SK-N-SH treated with all-trans-retinoic acid at 6 μM for 48 hours (cell line): ENCODE results near the gene APOA4.

Experiments
- ATAC-seq: fragments of 200-7000 bp; cut with Tn5 transposase; 3 replicates; pipeline ENCODE4 v1.9.1; 2020; ENCODE audit warnings: mild to moderate bottlenecking, moderate library complexity
- ARNTL ChIP-seq: fragments of 450-650 bp; formaldehyde crosslinking; IDR thresholded peaks from 2 replicates; pipeline ENCODE4 v1.5.0; 2020; ENCODE audit warnings: low read depth, mild to moderate bottlenecking, moderate library complexity, borderline replicate concordance
- CSDC2 ChIP-seq: fragments of 250-450 bp; sonication (Bioruptor Pico); IDR thresholded peaks from 2 replicates; pipeline ENCODE4 v1.5.0; 2020; ENCODE audit warnings: mild to moderate bottlenecking, moderate library complexity
- ESRRG ChIP-seq: fragments of 250-450 bp; sonication (Bioruptor Pico); IDR thresholded peaks from 2 replicates; pipeline ENCODE4 v1.6.1; 2021; ENCODE audit warnings: mild to moderate bottlenecking
- GLIS3 ChIP-seq: fragments of 250-450 bp; sonication (Bioruptor Pico); IDR thresholded peaks from 2 replicates; pipeline ENCODE4 v1.5.0; 2020; ENCODE audit warnings: mild to moderate bottlenecking, moderate library complexity
- ISL1 ChIP-seq: fragments of 250-450 bp; sonication (Bioruptor Pico); IDR thresholded peaks from 2 replicates; pipeline ENCODE4 v2.1.2; 2022; ENCODE audit warnings: mild to moderate bottlenecking, moderate library complexity
- PATZ1 ChIP-seq: fragments of 250-450 bp; sonication (Bioruptor Pico); IDR thresholded peaks from 2 replicates; pipeline ENCODE4 v1.8.0; 2020; ENCODE audit warnings: mild to moderate bottlenecking, moderate library complexity, borderline replicate concordance
- PPARA ChIP-seq: fragments of 250-450 bp; sonication (Bioruptor Pico); IDR thresholded peaks from 2 replicates; pipeline ENCODE4 v1.5.0; 2020; ENCODE audit warnings: mild to moderate bottlenecking, borderline replicate concordance
- RARB ChIP-seq: fragments of 250-450 bp; sonication (Bioruptor Pico); IDR thresholded peaks from 2 replicates; pipeline ENCODE4 v1.8.0; 2021; ENCODE audit warnings: mild to moderate bottlenecking, moderate library complexity
- SNAI2 ChIP-seq: fragments of 250-450 bp; sonication (Bioruptor Pico); IDR thresholded peaks from 2 replicates; pipeline ENCODE4 v1.5.0; 2020; ENCODE audit warnings: mild to moderate bottlenecking, moderate library complexity
- TCF4 ChIP-seq: fragments of 250-450 bp; sonication (Bioruptor Pico); IDR thresholded peaks from 2 replicates; pipeline ENCODE4 v1.8.0; 2021; ENCODE audit warnings: mild to moderate bottlenecking, moderate library complexity, borderline replicate concordance
- TOX ChIP-seq: fragments of 250-450 bp; sonication (Bioruptor Pico); IDR thresholded peaks from 2 replicates; pipeline ENCODE4 v1.8.0; 2021; ENCODE audit warnings: mild to moderate bottlenecking, moderate library complexity, borderline replicate concordance
- TSHZ2 ChIP-seq: fragments of 250-450 bp; sonication (Bioruptor Pico); IDR thresholded peaks from 2 replicates; pipeline ENCODE4 v1.5.0; 2020; ENCODE audit warnings: mild to moderate bottlenecking, moderate library complexity
- ZC3H10 ChIP-seq: fragments of 250-450 bp; sonication (Bioruptor Pico); IDR thresholded peaks from 2 replicates; pipeline ENCODE4 v1.5.1; 2021; ENCODE audit warnings: mild to moderate bottlenecking, moderate library complexity
- ZFP3 ChIP-seq: fragments of 250-450 bp; sonication (Bioruptor Pico); IDR thresholded peaks from 2 replicates; pipeline ENCODE4 v1.5.0; 2020; ENCODE audit warnings: mild to moderate bottlenecking, moderate library complexity
- ZFP30 ChIP-seq: fragments of 450-650 bp; formaldehyde crosslinking; IDR thresholded peaks from 2 replicates; pipeline ENCODE4 v1.5.0; 2022; ENCODE audit warnings: mild to moderate bottlenecking, moderate library complexity
- ZNF565 ChIP-seq: fragments of 450-650 bp; formaldehyde crosslinking; conservative IDR thresholded peaks from 2 replicates; pipeline ENCODE4 v1.5.0; 2020; ENCODE audit warnings: low read depth, mild to moderate bottlenecking, moderate library complexity
- ZNF70 ChIP-seq: fragments of 450-650 bp; formaldehyde crosslinking; IDR thresholded peaks from 2 replicates; pipeline ENCODE4 v1.5.0; 2020; ENCODE audit warnings: mild to moderate bottlenecking, moderate library complexity
- ZNF8 ChIP-seq: fragments of 450-650 bp; formaldehyde crosslinking; IDR thresholded peaks from 2 replicates; pipeline ENCODE4 v1.5.0; 2020; ENCODE audit warnings: mild to moderate bottlenecking, moderate library complexity
- TF ChIP-seq, protein P1 (sequence below): fragments of 250-450 bp; sonication (Bioruptor Pico); IDR thresholded peaks from 2 replicates; pipeline ENCODE4 v1.5.1; 2021; ENCODE audit warnings: mild to moderate bottlenecking, moderate library complexity

Gene APOA4

DNA sequence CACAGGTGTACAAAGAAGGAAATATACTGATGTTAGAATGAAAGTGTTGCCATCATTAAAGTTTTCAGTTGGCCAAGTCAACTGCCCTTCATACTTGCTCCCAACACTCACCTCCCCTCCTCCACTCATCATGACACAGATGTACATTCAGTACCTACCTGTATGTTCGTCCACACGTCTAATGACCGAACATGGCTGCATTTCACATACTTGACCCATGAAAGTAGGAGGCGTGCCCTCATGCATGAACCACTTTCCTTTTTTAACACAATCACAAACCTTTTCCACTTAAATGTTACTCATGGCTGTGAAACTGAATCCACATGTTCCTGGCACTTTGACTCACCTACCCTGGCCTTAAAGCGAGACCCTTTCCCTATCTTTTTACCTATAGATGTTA is 47.1 kb downstream of the APOA4 start:
- ATAC-seq, result no peak
- TF ChIP-seq ZFP30 (CRISPR knock-in tag) (no peak), ZNF70 (CRISPR knock-in tag) (no peak), CSDC2 (CRISPR knock-in tag) (no peak)

GRCh38 chr11:116774661-116775060 is 48.4 kb downstream of the APOA4 start:
- TF ChIP-seq ZNF8 (no peak), ESRRG (CRISPR knock-in tag) (no peak)
- TF ChIP-seq, all 23 proteins: peak for 0
- ATAC-seq, result no peak

DNA sequence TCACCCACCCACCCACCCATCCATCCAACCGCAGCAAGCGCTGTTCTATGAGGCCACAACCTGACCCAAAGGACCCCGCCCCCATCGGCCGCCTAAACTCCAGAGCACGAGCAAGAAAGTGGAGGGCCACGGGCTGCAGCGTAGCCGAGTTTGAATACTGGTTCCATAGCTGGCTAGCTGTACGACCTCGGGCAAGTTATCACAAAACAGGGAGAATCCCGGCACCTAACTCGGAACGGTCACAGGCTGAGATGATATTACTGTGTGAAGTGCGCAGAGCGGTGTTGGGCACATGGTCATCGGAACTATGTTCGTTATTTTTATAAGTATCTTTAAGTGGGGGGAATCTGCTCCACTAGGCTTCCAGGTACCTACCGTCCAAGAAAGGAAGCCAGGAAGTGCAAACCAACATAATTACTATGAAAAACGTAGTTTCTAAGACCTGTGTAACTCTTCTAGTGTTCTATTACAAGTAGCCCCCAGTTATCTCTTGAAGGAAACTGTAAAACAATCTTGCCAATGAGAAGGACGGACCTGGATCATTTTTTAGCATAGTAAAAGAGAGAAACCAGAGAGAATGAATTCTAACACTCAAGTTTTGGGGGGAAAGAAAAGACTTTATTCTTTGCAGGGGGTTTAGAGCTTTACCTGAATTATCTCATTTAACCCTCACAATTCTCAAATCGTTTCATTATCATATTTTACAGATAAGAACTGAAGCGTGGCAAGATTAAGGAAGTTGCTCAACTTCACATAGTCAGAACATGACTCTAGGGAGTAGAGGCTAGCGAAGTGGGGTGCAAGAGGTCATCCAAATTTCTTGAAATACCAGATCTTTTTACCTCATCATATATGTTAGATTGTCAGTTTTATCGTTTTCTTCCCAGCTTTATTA is 49.7 kb downstream of the APOA4 start:
- peak; percentile 80 for ATAC-seq
- no peak for TF ChIP-seq ZFP3 (CRISPR knock-in tag)
- no peak for TF ChIP-seq ZNF70 (CRISPR knock-in tag)
- no peak for TF ChIP-seq PATZ1 (CRISPR knock-in tag)
- no peak for TF ChIP-seq TCF4 (CRISPR knock-in tag)
- TF ChIP-seq RARB (CRISPR knock-in tag), result no peak
- no peak for TF ChIP-seq ZNF8
- no peak for TF ChIP-seq GLIS3 (CRISPR knock-in tag)
- no peak for TF ChIP-seq TSHZ2 (CRISPR knock-in tag)
- TF ChIP-seq CSDC2 (CRISPR knock-in tag), result no peak
- TF ChIP-seq ARNTL, result no peak
- no peak for TF ChIP-seq PPARA (CRISPR knock-in tag)
- TF ChIP-seq TOX (CRISPR knock-in tag), result no peak
- TF ChIP-seq ESRRG (CRISPR knock-in tag), result no peak

GRCh38 chr11:116772443-116773202 is 50.5 kb downstream of the APOA4 start, which contains the start of gene BUD13:
TSS of gene BUD13 (minus strand) at chr11:116772987. CDS start at chr11:116772964, 23 bp downstream.
- ATAC-seq, result peak; percentile 87
- TF ChIP-seq ESRRG (CRISPR knock-in tag) (0 out of 2 replicates have a peak, but pooled peaks have one; percentile 5), ZC3H10 (no peak)

DNA sequence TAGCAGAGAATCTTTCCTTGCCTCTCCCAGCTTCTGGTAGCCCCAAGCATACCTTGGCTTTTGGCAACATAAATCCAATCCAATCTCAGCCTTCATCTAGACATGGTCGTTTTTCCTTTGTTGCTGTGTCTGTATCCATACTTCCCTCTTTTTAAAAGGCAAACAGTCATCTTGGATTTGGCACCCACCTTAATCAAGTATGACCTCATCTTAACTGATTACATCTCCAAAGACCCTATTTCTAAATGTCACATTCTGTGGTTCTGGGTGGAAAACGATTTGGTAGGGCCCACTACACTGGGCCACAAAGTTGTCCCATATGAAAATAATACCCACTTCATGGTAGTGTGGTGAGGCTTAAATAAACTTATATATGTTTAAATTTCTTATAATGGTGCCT is 51.2 kb downstream of the APOA4 start:
- ATAC-seq, result no peak
- TF ChIP-seq TCF4 (CRISPR knock-in tag) (no peak), ZFP30 (CRISPR knock-in tag) (no peak), ISL1 (CRISPR knock-in tag) (no peak), TSHZ2 (CRISPR knock-in tag) (no peak), SNAI2 (CRISPR knock-in tag) (no peak), ZNF8 (no peak), RARB (CRISPR knock-in tag) (no peak), ZNF565 (no peak), ARNTL (no peak)
- TF ChIP-seq, protein P1, sequence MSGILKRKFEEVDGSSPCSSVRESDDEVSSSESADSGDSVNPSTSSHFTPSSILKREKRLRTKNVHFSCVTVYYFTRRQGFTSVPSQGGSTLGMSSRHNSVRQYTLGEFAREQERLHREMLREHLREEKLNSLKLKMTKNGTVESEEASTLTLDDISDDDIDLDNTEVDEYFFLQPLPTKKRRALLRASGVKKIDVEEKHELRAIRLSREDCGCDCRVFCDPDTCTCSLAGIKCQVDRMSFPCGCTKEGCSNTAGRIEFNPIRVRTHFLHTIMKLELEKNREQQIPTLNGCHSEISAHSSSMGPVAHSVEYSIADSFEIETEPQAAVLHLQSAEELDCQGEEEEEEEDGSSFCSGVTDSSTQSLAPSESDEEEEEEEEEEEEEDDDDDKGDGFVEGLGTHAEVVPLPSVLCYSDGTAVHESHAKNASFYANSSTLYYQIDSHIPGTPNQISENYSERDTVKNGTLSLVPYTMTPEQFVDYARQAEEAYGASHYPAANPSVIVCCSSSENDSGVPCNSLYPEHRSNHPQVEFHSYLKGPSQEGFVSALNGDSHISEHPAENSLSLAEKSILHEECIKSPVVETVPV (CRISPR knock-in tag), result no peak
